Osteocyte (in vitro differentiated cells): ENCODE results near the gene RNF212. TPM values are rescaled to one million over a fixed set of nuclear protein-coding genes. Genes with fewer than 3 reads are reported as not detected.

ENCODE experiments used
- DNase-seq: peaks from one replicate; pipeline ENCODE4 v3.0.0; 2021; ENCODE audit warnings: mixed read lengths; ENCODE audit not compliant: unreplicated experiment; ENCODE audit errors: extremely low spot score
- H3K27ac Mint-ChIP-seq: one replicate; pipeline ENCODE4 v1.8.0; 2021; ENCODE audit warnings: mild to moderate bottlenecking, mixed read lengths; ENCODE audit not compliant: unreplicated experiment
- H3K27me3 Mint-ChIP-seq: one replicate; pipeline ENCODE4 v1.8.0; 2021; ENCODE audit warnings: mixed read lengths; ENCODE audit not compliant: unreplicated experiment
- H3K36me3 Mint-ChIP-seq: one replicate; pipeline ENCODE4 v1.8.0; 2021; ENCODE audit warnings: mixed read lengths; ENCODE audit not compliant: unreplicated experiment
- H3K4me1 Mint-ChIP-seq: one replicate; pipeline ENCODE4 v1.8.0; 2021; ENCODE audit warnings: mixed read lengths; ENCODE audit not compliant: unreplicated experiment
- H3K4me3 Mint-ChIP-seq: one replicate; pipeline ENCODE4 v1.8.0; 2021; ENCODE audit warnings: mild to moderate bottlenecking, moderate library complexity, mixed read lengths; ENCODE audit not compliant: unreplicated experiment
- H3K9me3 Mint-ChIP-seq: one replicate; pipeline ENCODE4 v1.8.0; 2021; ENCODE audit warnings: mixed read lengths; ENCODE audit not compliant: unreplicated experiment
- CTCF ChIP-seq: fragments of 200-600 bp; sonication (generic); IDR thresholded peaks from 2 replicates; pipeline ENCODE4 v1.5.0; 2021; ENCODE audit warnings: antibody characterized with exemption, mild to moderate bottlenecking, moderate library complexity
- total RNA-seq: library from RNA; stranded (reverse); gene quantifications from 2 replicates; pipeline ENCODE4 v1.2.1, GENCODE V29; 2021

Gene RNF212
- total RNA-seq, 1 donor from 2014 or later: 3.8 TPM

DNA sequence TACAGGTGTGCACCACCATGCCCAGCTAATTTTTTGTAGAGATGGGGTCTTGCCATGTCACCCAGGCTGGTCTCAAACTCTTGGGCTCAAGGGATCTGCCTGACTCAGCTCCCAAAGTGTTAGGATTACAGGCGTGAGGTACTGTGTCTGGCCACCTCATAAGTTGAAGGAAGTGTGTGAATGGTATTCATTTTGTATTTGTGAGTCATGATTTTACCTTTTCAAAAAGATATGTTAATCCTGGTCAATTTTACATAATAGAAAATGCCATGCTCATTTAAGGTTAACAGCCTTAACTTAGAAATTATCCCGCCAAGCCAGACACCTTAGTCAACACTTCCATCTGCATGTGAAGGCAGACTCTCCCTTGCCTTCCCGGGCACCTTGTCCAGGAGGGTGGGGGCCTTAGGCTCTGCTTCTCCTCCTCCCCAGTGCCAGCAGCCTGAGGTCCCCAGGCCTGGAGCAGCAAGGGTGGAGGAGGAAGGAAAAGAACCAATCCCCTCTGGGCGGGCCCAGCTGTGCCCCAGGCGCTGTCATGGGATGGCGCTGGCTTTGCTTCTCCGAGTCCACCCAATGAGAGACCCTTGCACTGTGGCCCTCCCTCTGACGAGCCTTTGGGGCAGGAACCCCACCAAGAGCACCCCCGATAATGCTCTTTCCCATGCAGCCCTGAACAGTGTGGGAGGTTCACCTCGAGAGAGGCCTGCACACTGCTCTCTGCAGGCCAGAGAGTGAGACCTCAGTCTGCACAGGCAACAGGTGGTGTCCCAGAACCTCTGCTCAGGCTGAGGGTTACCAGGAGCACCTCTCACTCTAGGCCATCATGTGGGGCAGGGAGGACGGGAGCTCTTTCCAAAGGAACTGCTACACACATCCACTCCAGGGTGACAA lies 37.3 kb downstream of the RNF212 start:
- Mint-ChIP-seq H3K36me3 (no peaks in the 10 kb centered on the region), H3K27me3 (peaks cover 21% of the 10 kb centered on the region), H3K27ac (no peak overlapping the region)

DNA sequence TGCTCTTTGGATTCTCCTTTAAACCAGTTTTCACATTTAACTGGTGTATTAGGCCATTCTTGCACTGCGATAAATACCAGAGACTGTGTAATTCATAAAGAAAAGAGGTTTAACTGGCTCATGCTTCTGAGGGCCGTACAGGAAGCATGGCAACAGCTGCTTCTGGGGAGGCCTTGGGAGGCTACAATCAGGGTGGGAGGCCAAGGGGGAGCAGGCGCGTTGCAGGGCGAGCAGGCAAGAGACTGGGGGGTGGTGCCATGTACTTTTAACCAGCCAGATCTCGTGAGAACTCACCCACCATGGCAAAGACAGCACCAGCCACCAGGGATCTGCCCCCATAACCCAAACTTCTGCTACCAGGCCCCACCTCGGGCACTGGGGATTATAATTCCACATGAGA lies 38.1 kb downstream of the RNF212 start:
- Mint-ChIP-seq H3K9me3 (no peaks in the 10 kb centered on the region), H3K27ac (no peak overlapping the region), H3K4me1 (peaks cover 3% of the 10 kb centered on the region), H3K36me3 (no peaks in the 10 kb centered on the region), H3K27me3 (peaks cover 22% of the 10 kb centered on the region), H3K4me3 (no peak overlapping the region)
- no peak for DNase-seq
- TF ChIP-seq CTCF: no peak

More for the DNA sequence above, 37.3 kb downstream of the RNF212 start:
- TF ChIP-seq CTCF: no peak
- Mint-ChIP-seq H3K4me3 (no peak overlapping the region), H3K4me1 (peaks cover 3% of the 10 kb centered on the region), H3K9me3 (no peaks in the 10 kb centered on the region)
- DNase-seq: no peak

DNA sequence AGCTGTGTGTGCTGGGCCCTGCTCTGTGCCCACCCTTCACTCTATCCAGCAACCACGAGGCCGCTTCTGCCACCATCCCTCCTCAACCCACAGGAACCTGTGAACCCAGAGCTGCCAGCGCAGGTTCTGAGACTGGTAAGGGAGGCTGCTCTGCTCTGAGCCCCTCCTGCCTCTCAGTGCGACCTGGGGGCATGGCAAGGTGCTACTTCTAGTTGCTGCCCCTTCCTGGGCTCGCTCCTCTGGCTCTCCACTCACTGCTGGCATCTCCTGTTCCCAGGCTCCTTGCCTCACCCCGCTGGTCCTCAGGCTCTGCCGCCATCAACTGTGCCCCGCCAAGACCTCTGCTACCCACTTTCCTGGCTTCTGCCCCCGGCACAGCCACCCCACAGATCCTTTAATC lies 39.3 kb downstream of the RNF212 start:
- TF ChIP-seq CTCF: no peak
- Mint-ChIP-seq H3K27me3 (peaks cover 20% of the 10 kb centered on the region), H3K4me3 (no peak overlapping the region), H3K4me1 (peaks cover 3% of the 10 kb centered on the region), H3K27ac (no peak overlapping the region), H3K36me3 (no peaks in the 10 kb centered on the region), H3K9me3 (no peaks in the 10 kb centered on the region)
- DNase-seq: no peak

GRCh38 chr4:1072830-1073446 lies 40.4 kb downstream of the RNF212 start:
- Mint-ChIP-seq H3K27ac (no peak overlapping the region), H3K9me3 (no peaks in the 10 kb centered on the region), H3K36me3 (no peaks in the 10 kb centered on the region)

More at GRCh38 chr4:1072830-1073446, 40.4 kb downstream of the RNF212 start:
- Mint-ChIP-seq H3K4me3 (no peak overlapping the region), H3K27me3 (peaks cover 25% of the 10 kb centered on the region), H3K4me1 (peaks cover 3% of the 10 kb centered on the region)
- TF ChIP-seq CTCF: peak; percentile 80
- DNase-seq: no peak
